DLD1 (cell line): ENCODE results near the gene QSOX2.

Experiments
- in situ Hi-C: cut with HindIII; loops from 2 replicates; pipeline ENCODE4 v1.10.0; 2017; ENCODE audit warnings: low sequenced_read_pairs

The QSOX2 gene

DNA sequence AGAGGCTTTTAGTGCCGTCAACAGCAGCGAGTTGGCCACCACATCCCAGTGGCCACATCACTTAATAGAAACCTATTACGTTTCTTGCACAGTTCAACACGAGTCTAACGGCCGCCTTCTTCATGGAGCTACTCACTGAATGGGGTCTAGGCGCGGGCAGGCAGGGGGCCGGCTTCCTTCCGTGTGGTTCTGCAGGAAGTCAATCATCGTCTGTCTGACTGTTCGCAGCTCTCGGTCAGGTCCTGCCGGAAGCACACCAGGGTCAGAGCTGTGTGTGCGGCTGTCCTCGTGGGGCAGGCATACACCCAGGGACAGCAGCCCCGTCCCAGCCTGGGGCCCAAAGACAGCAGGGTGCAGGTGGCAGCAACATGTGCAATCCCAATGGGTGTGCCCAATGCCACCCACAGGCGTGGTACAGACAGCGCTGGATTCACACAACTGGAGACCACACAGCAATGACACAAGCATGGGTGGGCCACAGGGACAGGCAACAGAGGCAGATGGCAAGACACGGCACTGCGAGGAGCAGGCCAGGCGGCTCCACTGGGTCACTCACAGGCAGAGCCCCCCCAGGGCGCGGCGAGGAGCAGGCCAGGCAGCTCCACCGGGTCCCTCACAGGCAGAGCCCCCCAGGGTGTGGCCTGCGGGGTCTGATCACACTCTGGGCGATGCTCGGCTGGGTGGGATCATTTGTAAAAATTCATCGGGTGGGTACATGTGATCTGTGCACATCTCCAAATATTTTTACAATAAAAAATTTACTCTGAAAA lies 21.6 kb downstream of the QSOX2 start:
- in situ Hi-C loops: no loop called here

GRCh38 chr9:136222906-136223285 lies 22.7 kb downstream of the QSOX2 start:
- in situ Hi-C loops: no loop called here

- in situ Hi-C loops: no loop called here
Observed at GRCh38 chr9:136222166-136222905, 23.3 kb downstream of the QSOX2 start.

- in situ Hi-C loops: no loop called here
Observed at GRCh38 chr9:136220017-136220729, 25.4 kb downstream of the QSOX2 start.

DNA sequence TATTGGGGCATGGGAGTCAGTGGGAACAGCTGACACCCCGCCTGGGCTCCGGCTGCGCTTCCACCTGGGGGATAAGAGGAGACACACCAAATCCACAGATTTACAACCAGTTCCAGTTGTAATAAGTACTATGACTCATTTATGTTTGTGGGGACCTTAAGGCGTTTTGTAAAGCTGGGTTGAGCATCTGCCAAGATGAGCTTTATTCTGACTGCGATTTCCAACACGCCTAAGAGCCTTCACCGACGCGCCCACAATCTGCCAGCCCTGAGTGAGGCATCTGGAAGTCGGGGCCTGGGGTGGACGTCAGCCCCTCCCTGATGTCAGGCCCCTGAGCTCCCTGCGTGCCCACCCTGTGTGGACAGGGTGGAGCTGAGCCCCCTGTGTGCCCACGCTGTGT lies 26.3 kb downstream of the QSOX2 start:
- in situ Hi-C loops: no loop called here

- in situ Hi-C loops: no loop called here
Observed at GRCh38 chr9:136218673-136219072, 26.9 kb downstream of the QSOX2 start.

- in situ Hi-C loops: no loop called here
Observed at GRCh38 chr9:136218271-136218670, 27.3 kb downstream of the QSOX2 start.

DNA sequence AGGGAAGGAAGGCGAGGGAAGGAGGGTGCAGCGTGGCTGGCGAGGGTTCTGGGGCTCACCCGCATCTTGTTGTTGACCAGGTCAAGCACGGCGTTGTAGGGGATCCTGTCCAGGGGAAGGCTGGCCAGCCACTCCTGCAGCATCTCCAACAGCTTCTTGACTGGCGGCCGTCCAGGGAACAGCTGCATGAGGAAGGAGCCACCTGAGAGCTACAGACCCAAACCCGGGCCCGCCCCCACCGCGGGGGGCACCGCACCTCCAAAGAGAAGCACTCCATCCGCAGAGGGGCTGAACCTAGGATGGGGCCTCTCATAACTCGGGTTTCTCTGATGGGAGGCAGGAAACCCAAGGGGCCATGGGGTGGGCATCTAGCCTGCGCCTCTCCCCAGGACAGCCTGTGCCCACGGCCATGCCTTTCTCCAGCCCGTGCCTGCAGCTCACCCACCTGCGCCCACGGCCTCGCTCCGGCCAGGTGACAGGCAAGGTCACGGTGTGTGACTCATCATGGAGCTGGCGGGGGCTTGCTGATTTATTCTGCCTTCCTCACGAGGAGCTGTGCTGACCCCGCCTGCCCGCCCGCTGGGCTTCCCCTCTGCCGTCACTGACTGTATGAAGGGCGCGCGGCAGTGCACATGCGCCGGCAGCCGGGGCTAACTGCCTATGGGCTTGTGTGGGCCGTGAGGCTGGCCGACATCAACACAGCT lies 28.9 kb downstream of the QSOX2 start:
- in situ Hi-C loops: no loop called here

- in situ Hi-C loops: no loop called here
Observed at GRCh38 chr9:136213733-136214132, 31.9 kb downstream of the QSOX2 start.

DNA sequence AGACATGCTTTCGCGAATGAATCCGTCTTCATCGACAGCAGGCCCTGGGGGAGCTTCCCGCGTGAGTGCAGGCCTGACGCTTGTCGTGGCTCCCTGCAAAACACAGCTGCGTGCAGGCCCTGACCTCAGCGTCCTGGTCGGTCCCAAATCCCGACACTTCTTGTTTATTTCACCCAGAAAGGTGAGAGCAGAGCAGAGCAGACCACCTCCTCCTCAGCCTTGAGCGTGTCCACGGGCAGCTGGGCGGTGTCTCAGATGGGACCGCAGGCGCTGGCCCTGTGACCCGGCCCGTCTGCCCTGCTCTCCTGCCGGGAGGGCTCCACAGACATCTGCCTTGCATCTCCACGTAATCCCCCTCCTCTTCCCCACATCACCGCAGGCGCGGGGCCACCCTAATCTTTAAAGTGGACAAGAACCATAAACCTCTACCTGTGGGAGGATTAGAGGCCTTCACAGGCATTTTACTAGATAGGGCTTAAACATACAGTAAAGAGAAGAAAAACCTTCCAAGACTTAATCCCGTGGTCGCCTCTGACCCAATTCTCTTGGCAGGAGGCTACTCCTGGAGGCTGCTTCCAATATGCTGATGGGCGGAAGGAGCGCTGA lies 33.2 kb downstream of the QSOX2 start:
- in situ Hi-C loops: no loop called here

- in situ Hi-C loops: no loop called here
Observed at GRCh38 chr9:136211441-136212344, 33.9 kb downstream of the QSOX2 start.

DNA sequence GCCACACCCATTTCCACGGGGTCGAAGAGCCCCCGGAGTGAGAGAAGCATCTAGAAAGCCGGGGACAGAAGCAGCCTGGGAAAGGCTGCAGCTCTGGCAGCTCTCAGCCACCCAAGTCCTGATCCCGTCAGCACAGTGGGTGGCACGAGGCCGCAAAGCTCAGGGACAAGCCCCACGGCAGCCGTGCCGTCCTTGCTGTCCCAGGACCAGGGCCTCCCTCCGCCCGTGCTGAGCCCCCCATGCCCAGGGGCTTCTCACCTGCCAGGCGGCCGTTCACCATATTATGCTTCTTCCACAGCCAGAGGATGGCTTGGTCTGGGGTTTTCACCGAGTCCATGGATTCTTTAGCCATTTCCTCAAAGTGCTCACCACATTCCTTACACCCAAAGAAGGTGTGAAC lies 34.6 kb downstream of the QSOX2 start:
- in situ Hi-C loops: no loop called here

- in situ Hi-C loops: no loop called here
Observed at GRCh38 chr9:136210276-136210675, 35.3 kb downstream of the QSOX2 start.

- in situ Hi-C loops: no loop called here
Observed at GRCh38 chr9:136209786-136210185, 35.8 kb downstream of the QSOX2 start.

- in situ Hi-C loops: no loop called here
Observed at GRCh38 chr9:136209232-136209631, 36.4 kb downstream of the QSOX2 start.

- in situ Hi-C loops: no loop called here
Observed at GRCh38 chr9:136208675-136209074, 36.9 kb downstream of the QSOX2 start.

DNA sequence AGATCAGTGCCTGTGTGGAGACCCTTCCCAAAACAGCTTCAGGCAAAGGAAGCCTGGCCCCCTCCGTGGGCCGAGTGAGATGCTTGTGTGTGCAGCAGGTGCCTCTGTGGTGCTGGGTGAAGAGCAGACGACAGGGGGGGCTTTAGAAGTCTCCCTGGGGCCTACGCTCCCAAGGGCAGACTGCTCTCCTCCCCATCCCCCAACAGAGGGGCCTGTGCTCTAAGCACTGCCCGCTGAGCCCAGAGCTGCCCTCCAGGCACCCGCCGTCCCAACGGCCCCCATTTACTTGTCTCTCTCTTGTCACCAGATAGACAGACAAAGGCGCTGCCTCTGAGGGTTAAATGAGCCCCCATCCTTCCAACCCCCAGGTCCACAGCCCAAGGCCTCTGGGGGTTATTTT lies 38.0 kb downstream of the QSOX2 start:
- in situ Hi-C loops: no loop called here

GRCh38 chr9:136206602-136207275 lies 38.9 kb downstream of the QSOX2 start:
- in situ Hi-C loops: no loop called here

DNA sequence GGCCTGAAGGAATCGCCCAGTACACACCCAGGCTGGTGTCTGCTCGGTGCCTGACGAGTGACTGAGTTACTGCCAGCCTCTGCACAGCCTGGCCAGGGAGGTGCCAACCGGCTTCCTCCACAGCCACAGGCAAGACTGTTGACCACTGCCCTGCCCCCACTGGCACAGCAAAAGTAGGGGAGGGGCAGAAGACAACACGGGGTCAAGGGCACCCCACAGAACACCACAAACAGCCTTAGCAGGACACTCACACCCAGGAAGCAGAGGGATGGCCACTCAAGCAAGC lies 40.0 kb downstream of the QSOX2 start:
- in situ Hi-C loops: no loop called here
